SW 1271 (cell line): ENCODE measurements around the gene MAEA.

ENCODE experiments used
- DNase-seq, 2 experiments: peaks; one replicate each; lab custom pipeline; 2025; lab: John Stamatoyannopoulos, UW

MAEA gene

GRCh38 chr4:1300466-1301455 is 11.1 kb downstream of the MAEA start:
- peak; percentile 31 to 49 for DNase-seq

DNA sequence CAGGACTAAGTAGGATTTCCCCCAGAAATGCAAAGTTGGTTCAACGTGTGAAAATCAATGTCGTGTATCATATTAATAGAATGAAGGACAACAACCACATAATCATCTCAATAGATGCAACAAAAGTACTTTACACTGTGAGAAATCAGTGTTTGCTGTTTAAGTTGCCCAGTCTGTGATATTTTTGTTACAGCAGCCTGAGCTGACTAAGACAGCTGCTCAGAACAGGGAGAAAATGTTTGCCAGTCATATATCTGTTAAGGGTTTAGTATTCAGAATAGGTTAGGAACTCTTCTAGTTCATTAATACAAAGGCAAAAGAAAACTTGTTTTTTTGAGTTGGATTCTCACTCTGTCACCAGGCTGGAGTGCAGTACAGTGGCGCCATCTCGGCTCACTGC is 12.5 kb downstream of the MAEA start:
- DNase-seq: no peak

DNA sequence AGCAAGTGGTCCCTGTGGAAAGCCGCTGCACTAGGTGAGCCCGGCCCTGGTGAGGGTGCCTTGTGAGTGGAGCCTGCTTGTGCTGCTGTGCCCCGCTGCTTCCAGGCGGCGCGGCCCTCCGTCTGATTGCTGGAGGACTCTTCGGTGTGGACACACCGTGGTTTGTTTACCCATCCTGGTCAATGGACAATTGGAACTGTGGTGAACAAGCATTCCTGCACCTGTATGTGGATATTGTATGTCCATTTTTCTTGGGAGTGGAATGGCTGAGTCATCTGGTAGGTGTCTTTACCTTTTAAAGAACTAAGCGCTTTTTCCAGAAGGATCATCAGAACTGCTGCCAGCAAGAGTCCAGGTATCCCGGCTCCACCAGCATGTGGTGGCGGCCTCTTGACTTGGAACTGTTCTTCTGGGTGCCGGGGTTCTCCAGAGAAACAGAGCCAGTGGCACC is 15.6 kb downstream of the MAEA start:
- DNase-seq: no peak

GRCh38 chr4:1305781-1306455 is 16.2 kb downstream of the MAEA start:
- DNase-seq: no peak

DNA sequence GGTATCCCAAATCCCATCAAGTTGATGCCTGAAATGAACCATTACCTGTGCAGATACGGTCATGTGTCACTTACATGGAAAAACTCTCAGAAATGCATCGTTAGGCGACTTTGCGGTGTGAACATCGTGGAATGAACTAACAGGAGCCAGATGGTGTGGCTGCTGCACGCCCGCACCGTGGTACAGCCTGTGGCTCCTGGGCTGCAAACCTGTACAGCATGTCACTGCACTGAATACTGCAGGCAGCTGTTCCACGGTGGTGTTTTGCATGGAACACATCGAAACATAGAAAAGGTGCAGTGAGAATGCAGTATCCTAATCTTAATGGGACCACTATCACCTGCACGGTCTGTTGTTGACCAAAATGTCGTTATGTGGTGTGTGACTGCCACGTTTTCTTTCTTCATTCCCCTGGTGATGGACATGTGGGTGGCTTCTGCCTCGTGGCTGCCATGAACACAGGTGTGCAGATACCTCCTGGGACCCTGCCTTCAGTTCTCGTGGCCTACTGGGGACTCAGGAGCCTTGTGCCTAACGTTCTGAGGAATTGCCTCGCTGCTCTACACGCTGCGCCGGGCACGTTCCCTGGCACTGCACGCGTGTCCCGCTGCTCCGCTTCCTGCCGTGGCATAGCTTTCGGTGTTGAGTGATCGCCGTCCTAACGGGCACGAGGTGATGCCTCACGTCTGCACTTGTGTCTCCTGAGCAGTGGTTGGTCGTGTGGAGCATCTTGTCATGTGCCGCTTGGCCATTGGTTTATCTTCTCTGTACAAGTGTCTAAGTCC is 18.5 kb downstream of the MAEA start:
- DNase-seq: no peak

GRCh38 chr4:1309261-1310010 is 19.7 kb downstream of the MAEA start:
- DNase-seq: no peak

- DNase-seq: no peak
Observed at GRCh38 chr4:1310031-1310795, 20.5 kb downstream of the MAEA start.

DNA sequence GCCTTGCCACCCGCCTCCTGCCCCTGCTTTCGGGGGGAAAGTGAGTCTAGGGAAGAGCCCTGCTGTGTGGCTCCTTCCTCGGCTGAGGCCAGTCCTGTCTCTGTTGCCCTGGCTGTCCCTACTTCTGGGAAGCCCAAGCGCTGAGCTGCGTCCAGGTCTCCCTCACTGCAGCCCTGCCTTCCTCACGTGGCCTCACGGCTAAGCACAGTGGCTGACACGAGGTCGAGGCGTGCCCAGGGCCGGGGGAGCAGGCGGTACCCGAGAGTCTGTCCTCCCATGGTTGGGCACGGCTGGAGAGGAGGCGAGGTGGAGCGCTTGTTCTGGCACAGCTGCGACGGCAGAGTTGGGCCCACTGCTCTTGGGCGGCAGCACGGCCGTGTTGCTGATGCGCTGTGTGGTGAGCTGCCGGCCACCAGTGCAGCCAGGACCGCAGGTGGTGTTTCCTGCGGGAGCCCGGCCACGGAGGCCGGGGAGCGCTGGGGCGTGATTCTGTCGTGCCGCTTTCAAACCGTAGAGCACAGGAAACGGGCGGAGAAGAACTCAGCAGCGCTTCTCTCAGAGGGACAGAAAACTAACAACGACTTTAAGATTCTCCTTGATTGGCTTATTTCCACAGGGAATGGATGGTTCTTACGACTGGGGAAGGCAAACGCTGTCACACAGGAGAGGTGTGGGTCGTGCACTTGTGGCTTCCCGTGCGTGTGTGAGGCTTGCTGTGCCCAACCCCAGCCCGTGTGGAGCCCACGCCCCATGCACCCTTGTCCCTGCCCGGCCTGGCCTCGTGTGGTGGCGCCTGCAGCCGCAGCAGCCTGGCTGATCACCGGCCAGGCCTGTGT is 21.3 kb downstream of the MAEA start:
- no peak for DNase-seq

GRCh38 chr4:1312821-1313640 is 23.3 kb downstream of the MAEA start:
- DNase-seq: no peak

DNA sequence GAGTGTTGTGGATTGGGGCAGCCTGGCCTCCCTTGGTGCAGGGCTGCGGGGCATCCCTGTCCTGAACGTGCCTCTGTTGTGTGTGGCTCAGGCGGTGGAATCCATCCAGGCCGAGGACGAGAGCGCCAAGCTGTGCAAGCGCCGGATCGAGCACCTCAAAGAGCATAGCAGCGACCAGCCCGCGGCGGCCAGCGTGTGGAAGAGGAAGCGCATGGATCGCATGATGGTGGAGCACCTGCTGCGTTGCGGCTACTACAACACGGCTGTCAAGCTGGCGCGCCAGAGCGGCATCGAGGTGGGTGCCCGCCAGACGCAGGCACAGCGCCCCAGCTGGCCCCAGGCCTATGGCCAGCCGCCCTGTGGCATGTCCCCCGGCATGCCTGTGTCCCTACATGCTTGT is 25.6 kb downstream of the MAEA start:
- no peak for DNase-seq

- DNase-seq: no peak
Observed at GRCh38 chr4:1315836-1316536, 26.3 kb downstream of the MAEA start.

- no peak for DNase-seq
Observed at GRCh38 chr4:1316537-1317168, 27.0 kb downstream of the MAEA start.

DNA sequence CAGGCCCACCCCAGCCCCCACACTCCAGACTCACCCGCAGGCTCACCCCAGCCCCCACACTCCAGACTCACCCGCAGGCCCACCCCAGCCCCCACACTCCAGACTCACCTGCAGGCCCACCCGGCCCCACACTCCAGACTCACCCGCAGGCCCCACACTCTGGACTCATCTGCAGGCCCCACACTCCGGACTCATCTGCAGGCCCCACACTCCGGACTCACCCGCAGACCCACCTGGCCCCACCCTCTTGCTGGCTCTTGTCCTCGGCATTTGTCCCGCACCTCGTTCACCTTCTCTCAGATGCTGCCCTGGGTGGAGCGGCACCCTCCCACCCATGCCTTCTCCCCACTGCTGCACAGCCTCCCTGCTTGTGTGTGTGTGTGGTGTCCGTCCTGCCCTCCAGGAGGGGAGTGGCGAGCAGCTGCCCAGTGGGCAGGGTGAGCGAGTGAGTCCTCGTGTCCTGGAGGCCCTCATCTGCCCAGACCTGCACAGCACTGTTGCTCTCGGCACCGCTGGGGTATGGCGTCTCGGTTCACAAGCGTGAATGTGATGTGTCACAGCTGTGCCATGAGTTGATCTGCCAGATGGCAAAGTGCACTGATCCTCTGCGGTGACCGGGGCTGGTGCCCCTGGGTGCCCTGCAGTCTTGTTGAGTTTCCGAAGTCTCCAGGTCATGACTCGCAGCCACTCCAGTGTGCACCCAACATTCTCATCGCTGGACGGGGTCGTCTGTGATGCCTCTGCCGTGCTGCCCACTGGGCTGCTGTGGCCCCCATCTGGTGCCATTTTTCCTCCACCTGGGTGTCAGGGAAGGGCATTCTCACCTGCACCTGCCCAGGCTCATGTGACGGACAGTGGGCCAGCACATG is 27.7 kb downstream of the MAEA start:
- no peak for DNase-seq

GRCh38 chr4:1318046-1318375 is 28.3 kb downstream of the MAEA start:
- no peak for DNase-seq

- no peak for DNase-seq
Observed at GRCh38 chr4:1318488-1319213, 29.0 kb downstream of the MAEA start.

DNA sequence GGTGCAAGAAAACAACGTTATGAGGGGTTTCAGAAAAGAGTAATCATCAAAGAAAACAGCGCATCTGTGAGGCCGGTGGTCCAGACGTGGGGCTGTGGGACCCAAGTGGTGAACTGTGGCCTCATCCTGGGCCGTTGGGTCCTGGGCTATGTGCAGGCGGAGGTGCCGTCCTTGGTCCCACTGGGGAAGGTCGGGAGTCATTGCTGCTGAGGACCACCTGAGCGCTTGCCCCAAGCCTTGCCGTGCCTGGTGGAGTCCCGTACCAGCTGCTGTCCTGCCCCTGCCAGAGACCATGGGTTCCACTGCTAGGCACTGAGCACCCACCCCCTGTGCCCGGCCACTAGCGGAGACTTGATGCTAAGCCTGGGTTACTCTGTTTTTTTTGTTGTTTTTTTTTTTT is 31.8 kb downstream of the MAEA start:
- DNase-seq: no peak
